Stimulated activated CD4-positive, alpha-beta T cell treated with anti-CD3 and anti-CD28 coated beads, Interleukin-2, amount 100 ng/mL, for 48 hours (primary cell): ENCODE data around the gene MIB2.

ENCODE experiments used
- DNase-seq, 2 donors: peaks; one replicate each; pipeline ENCODE4 v3.0.0-alpha.2; 2020

MIB2 gene

GRCh38 chr1:1616045-1616790 lies 918 bp downstream of the MIB2 start:
- DNase-seq: no peak

- DNase-seq: no peak
These were observed 1.5 kb downstream of the MIB2 start for GRCh38 chr1:1616838-1617237.

- no peak for DNase-seq
These were observed 2.2 kb downstream of the MIB2 start for GRCh38 chr1:1617516-1617915.

- no peak for DNase-seq
These were observed 2.6 kb downstream of the MIB2 start for GRCh38 chr1:1617925-1618324.

- no peak for DNase-seq
These were observed 3.2 kb downstream of the MIB2 start for GRCh38 chr1:1618396-1619068.

- no peak for DNase-seq
These were observed 4.6 kb downstream of the MIB2 start for GRCh38 chr1:1619917-1620361.

GRCh38 chr1:1620433-1621139 lies 5.3 kb downstream of the MIB2 start:
- DNase-seq: no peak

- no peak for DNase-seq
These were observed 6.1 kb downstream of the MIB2 start for GRCh38 chr1:1621173-1622009.

- DNase-seq: no peak
These were observed 6.9 kb downstream of the MIB2 start for GRCh38 chr1:1622010-1622787.

- no peak for DNase-seq
These were observed 7.4 kb downstream of the MIB2 start for GRCh38 chr1:1622788-1623094.

GRCh38 chr1:1623181-1623630 lies 7.9 kb downstream of the MIB2 start:
- no peak for DNase-seq

- DNase-seq: no peak
These were observed 8.5 kb downstream of the MIB2 start for GRCh38 chr1:1623631-1624442.

GRCh38 chr1:1624443-1625403 lies 9.4 kb downstream of the MIB2 start:
- no peak for DNase-seq

- no peak for DNase-seq
These were observed 10.1 kb downstream of the MIB2 start for GRCh38 chr1:1625404-1625775.

GRCh38 chr1:1625824-1626206 lies 10.5 kb downstream of the MIB2 start:
- DNase-seq: no peak

- no peak for DNase-seq
These were observed 11.2 kb downstream of the MIB2 start for GRCh38 chr1:1626207-1627141.

GRCh38 chr1:1627261-1627828 lies 12.0 kb downstream of the MIB2 start:
- DNase-seq: no peak
